BJ (cell line): ENCODE measurements around the gene FGD5. TPM values are rescaled to one million over a fixed set of nuclear protein-coding genes. Genes with fewer than 3 reads are reported as not detected.

Experiments used
- CTCF ChIA-PET: fragments of 350-600 bp; formaldehyde crosslinking; extraction: SDS; loops from one replicate; lab custom pipeline; 2021; ENCODE audit warnings: antibody characterized with exemption, inconsistent platforms; lab: Yijun Ruan, JAX
- POLR2A ChIA-PET: fragments of 300-600 bp; sonication (Branson Sonifier 250); formaldehyde crosslinking; extraction: SDS; loops from one replicate; lab custom pipeline; 2021; ENCODE audit warnings: antibody characterized with exemption; lab: Charles Lee
- DNase-seq: peaks from one replicate; pipeline ENCODE4 v3.0.0-alpha.2; 2011; ENCODE audit warnings: low read depth
- H3K27me3 ChIP-seq: 2 replicates; pipeline ENCODE4 v1.6.0; 2011; ENCODE audit warnings: low read length; ENCODE audit not compliant: control insufficient read depth, insufficient read depth
- H3K36me3 ChIP-seq: 2 replicates; pipeline ENCODE4 v1.5.1; 2011; ENCODE audit warnings: low read length; ENCODE audit not compliant: control insufficient read depth, insufficient read depth
- H3K4me3 ChIP-seq: 2 replicates; pipeline ENCODE4 v1.5.1; 2011; ENCODE audit warnings: low read depth, mild to moderate bottlenecking, control low read depth, low read length
- polyA plus RNA-seq: library from polyadenylated mRNA; depleted of rRNA; stranded (reverse); fragments of >200 nt; gene quantifications from 2 replicates; pipeline ENCODE4 v1.2.3, GENCODE V29; 2011
- TF ChIP-seq, protein P1 (sequence below): IDR thresholded peaks from 2 replicates; pipeline ENCODE4 v1.5.1; 2011; ENCODE audit warnings: low read depth, mild to moderate bottlenecking, control low read depth, inconsistent platforms, low read length, moderate library complexity; ENCODE audit not compliant: insufficient read depth

FGD5 gene
- polyA plus RNA-seq, 1 experiment: not detected

DNA sequence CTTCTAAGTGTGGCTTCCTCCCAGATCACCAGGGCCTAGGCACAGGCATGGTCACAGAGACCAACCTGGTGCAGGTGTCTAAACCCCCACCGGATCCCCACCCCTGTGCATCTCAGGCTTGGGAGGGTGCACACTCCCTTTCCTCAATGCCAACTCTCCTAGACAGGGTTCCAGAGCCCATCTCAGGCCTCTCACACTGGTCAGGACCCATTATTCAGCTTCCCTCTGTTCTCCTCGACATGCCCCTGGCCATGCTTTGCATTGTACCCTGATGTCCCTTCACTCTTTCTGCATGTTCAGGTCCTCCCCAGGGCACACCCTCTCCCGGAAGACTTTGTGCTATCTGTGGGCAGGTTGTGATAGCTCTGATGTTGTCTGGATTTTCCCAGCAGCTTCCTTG, 23.5 kb downstream of the FGD5 start:
- H3K27me3 ChIP-seq: peaks cover 6% of the 10 kb centered on the region; the same call in 1 of the 2 replicates
- POLR2A ChIA-PET: no interaction called here
- no peaks in the 10 kb centered on the region for H3K36me3 ChIP-seq
- DNase-seq: no peak
- TF ChIP-seq, protein P1, sequence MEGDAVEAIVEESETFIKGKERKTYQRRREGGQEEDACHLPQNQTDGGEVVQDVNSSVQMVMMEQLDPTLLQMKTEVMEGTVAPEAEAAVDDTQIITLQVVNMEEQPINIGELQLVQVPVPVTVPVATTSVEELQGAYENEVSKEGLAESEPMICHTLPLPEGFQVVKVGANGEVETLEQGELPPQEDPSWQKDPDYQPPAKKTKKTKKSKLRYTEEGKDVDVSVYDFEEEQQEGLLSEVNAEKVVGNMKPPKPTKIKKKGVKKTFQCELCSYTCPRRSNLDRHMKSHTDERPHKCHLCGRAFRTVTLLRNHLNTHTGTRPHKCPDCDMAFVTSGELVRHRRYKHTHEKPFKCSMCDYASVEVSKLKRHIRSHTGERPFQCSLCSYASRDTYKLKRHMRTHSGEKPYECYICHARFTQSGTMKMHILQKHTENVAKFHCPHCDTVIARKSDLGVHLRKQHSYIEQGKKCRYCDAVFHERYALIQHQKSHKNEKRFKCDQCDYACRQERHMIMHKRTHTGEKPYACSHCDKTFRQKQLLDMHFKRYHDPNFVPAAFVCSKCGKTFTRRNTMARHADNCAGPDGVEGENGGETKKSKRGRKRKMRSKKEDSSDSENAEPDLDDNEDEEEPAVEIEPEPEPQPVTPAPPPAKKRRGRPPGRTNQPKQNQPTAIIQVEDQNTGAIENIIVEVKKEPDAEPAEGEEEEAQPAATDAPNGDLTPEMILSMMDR: no peak
- H3K4me3 ChIP-seq: no peak overlapping the region
- CTCF ChIA-PET: no interaction called here

DNA sequence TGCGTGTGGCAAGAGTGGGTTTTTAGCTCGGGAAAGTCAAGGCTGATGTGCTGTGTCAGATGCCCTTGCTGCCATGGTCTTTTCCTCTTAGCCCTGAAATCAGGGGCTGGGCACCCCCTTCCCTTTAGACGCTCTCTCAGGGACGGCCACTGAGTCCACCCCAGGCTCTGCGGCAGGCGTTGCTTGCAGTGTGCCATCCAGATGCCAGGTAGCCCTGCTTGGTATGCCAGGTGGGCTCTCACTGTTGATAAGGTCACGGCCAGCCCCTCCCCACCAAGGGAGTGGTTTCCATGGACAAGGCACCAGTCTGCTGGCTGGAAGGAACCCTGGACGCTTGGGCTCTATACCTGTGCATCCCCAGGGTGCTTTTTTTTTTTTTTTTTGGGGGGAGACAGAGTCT, 24.6 kb downstream of the FGD5 start:
- H3K27me3 ChIP-seq: peaks cover 4% of the 10 kb centered on the region; the same call in 1 of the 2 replicates
- no peak overlapping the region for H3K4me3 ChIP-seq
- no peak for DNase-seq
- H3K36me3 ChIP-seq: no peaks in the 10 kb centered on the region
- TF ChIP-seq, protein P1: no peak
- CTCF ChIA-PET: no interaction called here
- POLR2A ChIA-PET: no interaction called here

DNA sequence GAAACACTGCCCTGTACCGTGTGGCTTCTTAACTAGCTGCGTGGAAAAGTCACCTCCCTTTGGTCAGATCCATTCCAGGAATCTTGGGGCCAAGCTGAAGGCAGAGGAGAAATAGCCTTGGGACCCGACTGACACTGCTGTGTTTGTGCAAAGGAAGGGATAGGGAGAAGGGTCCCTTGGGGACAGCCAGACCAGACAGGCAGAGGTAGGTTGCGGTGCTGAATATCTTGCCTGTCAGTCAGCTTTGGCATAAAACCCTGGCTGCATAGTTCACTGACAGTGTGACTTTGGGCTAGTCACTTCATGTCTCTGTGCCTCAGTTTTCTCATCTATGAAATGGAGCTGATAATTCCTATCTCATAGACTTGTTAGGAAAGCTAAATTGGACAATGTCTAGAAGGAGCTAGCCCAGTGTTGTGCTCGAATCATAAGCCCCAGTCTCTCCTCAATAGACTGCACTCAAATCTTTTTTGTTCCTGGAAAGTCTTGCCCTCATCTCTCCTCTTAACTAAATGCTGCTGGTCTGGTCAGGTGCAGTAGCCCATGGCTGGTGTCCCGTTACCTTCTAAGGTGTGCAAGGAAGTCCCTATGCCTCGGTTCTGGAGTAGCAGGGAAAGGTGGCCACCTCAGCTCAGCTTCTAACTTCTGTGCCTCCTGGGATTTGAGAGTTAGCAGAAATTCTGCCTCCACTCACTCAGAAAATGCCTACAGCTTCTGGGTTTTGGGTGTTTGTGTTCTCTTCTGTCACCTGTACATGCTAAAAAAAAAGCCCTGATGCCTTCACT, 25.8 kb downstream of the FGD5 start:
- peaks cover 4% of the 10 kb centered on the region; the same call in 1 of the 2 replicates for H3K27me3 ChIP-seq
- no peaks in the 10 kb centered on the region for H3K36me3 ChIP-seq
- POLR2A ChIA-PET: no interaction called here
- TF ChIP-seq, protein P1: no peak
- no peak overlapping the region for H3K4me3 ChIP-seq
- CTCF ChIA-PET: no interaction called here
- DNase-seq: no peak

DNA sequence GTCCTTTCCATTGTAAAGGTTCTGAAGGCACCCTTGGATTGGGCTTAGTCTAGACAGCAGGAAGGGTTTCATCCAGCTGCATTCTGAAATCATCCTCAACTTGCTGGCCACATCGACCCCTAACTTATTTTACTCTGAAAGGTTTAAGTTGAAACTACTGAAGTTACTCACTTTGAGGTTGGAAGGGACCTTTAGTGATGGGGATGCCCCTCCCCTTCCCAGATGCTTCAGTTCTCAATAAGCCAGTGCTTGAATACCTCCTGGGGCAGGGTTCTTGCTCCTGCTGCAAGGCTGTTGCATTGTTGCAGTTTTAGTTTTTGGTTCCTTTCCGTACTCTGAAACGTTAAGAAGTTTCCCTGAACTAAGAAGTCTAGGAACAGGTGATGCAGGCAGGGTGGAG, 26.4 kb downstream of the FGD5 start:
- no peak for DNase-seq
- CTCF ChIA-PET: no interaction called here
- Histone ChIP-seq H3K27me3 (peaks cover 5% of the 10 kb centered on the region; the same call in 1 of the 2 replicates), H3K36me3 (no peaks in the 10 kb centered on the region), H3K4me3 (no peak overlapping the region)
- POLR2A ChIA-PET: no interaction called here
- TF ChIP-seq, protein P1: no peak

DNA sequence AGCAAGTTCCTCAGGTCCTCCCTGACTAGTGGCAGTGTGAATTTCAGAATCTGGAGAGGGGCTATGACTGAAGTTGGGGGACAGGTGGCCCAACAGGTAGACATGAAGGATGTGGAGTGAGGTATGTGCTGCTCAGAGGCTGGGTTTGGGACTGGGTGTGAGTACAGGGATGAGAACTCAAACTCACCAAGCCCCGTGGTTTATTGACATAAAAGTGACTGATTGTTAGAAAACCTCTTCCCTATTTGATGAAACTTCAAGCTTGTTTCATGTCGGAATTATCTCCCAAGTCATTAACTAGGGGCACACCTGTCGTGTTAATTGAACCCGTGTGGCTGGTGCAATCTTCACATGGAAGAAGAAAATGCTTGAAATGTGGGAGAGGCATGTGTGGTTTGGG, 27.1 kb downstream of the FGD5 start:
- DNase-seq: no peak
- H3K4me3 ChIP-seq: no peak overlapping the region
- CTCF ChIA-PET: interaction anchor here (0.5 to 1.1 kb wide), 2 partner anchors 27 to 330 kb away, joined by 3 to 4 read pairs; no protein-coding TSS in a partner anchor
- POLR2A ChIA-PET: no interaction called here
- TF ChIP-seq, protein P1: no peak
- H3K36me3 ChIP-seq: no peaks in the 10 kb centered on the region
- H3K27me3 ChIP-seq: peaks cover 6% of the 10 kb centered on the region; the same call in 1 of the 2 replicates
